Fibroblast of lung (primary cell): ENCODE results near the gene PRKCQ. TPM values are rescaled to one million over a fixed set of nuclear protein-coding genes. Genes with fewer than 3 reads are reported as not detected.
A peak's percentile ranks its signal among the peaks of the same experiment; 100 is the strongest.

Experiments
- DNase-seq, 2 donors: peaks; one replicate each; pipeline versions ENCODE4 v3.0.0 to v3.0.0-alpha.2; 2010; ENCODE audit warnings: low read depth in 2 of 2
- H2AFZ ChIP-seq: 2 replicates; pipeline ENCODE4 v1.5.1; 2012; ENCODE audit warnings: low read length, control low read depth, inconsistent platforms
- H3K27ac ChIP-seq: 2 replicates; pipeline ENCODE4 v1.5.1; 2011; ENCODE audit warnings: low read length, control low read depth; ENCODE audit not compliant: insufficient read depth
- H3K27me3 ChIP-seq: 2 replicates; pipeline ENCODE4 v1.5.1; 2011; ENCODE audit warnings: mild to moderate bottlenecking, low read length; ENCODE audit not compliant: control insufficient read depth, insufficient read depth
- H3K36me3 ChIP-seq: 2 replicates; pipeline ENCODE4 v1.5.1; 2011; ENCODE audit warnings: low read length; ENCODE audit not compliant: control insufficient read depth, insufficient read depth
- H3K4me1 ChIP-seq: 2 replicates; pipeline ENCODE4 v1.5.1; 2011; ENCODE audit warnings: low read length; ENCODE audit not compliant: control insufficient read depth, insufficient read depth; ENCODE audit errors: extremely low read depth
- H3K4me2 ChIP-seq: 2 replicates; pipeline ENCODE4 v1.5.1; 2011; ENCODE audit warnings: low read length, control low read depth; ENCODE audit not compliant: insufficient read depth; ENCODE audit errors: extremely low read depth
- H3K4me3 ChIP-seq, 4 experiments: fragments of 200-600 bp in 1 of 4; sonication (generic) in 1 of 4; replicated peaks in 1 of 4; 2 replicates each; pipeline ENCODE4 v1.5.1; 2011 to 2016; ENCODE audit warnings: low read length in 4 of 4, low read depth in 3 of 4, mild to moderate bottlenecking in 3 of 4, control low read depth in 2 of 4, inconsistent platforms in 1 of 4, mixed read lengths in 1 of 4; ENCODE audit not compliant: insufficient read depth in 1 of 4; ENCODE audit errors: control extremely low read depth in 1 of 4
- H3K79me2 ChIP-seq: 2 replicates; pipeline ENCODE4 v1.5.1; 2012; ENCODE audit warnings: mild to moderate bottlenecking, low read length, inconsistent platforms; ENCODE audit not compliant: control insufficient read depth, insufficient read depth
- H3K9ac ChIP-seq: 2 replicates; pipeline ENCODE4 v1.5.1; 2011; ENCODE audit warnings: mild to moderate bottlenecking, low read length, control low read depth; ENCODE audit not compliant: insufficient read depth
- H3K9me3 ChIP-seq: 2 replicates; pipeline ENCODE4 v1.5.1; 2012; ENCODE audit warnings: low read depth, low read length; ENCODE audit not compliant: control insufficient read depth, insufficient read depth
- H4K20me1 ChIP-seq: 2 replicates; pipeline ENCODE4 v1.5.1; 2011; ENCODE audit warnings: low read length; ENCODE audit not compliant: control insufficient read depth, insufficient read depth; ENCODE audit errors: extremely low read depth
- EZH2 ChIP-seq: IDR thresholded peaks from 2 replicates; pipeline ENCODE4 v1.5.1; 2012; ENCODE audit warnings: low read length, control low read depth, mild to moderate bottlenecking; ENCODE audit errors: missing control alignments
- polyA plus RNA-seq, 2 donors: library from polyadenylated mRNA; depleted of rRNA in 1 of 2; stranded (reverse) in 1 of 2; unstranded in 1 of 2; fragments of >200 nt; gene quantifications; 2 replicates each; pipeline ENCODE4 v1.2.1, GENCODE V29; 2011 to 2012; ENCODE audit warnings: missing spikeins in 1 of 2
- total RNA-seq: library from RNA; depleted of rRNA; stranded (reverse); fragments of >200 nt; gene quantifications from 2 replicates; pipeline ENCODE4 v1.2.1, GENCODE V29; 2014
- TF ChIP-seq, protein P1 (sequence below), 2 donors: IDR thresholded peaks in 1 of 2; conservative IDR thresholded peaks in 1 of 2; 1 replicate in 1 of 2; 2 replicates in 1 of 2; pipeline ENCODE4 v1.5.1; 2011 to 2012; ENCODE audit warnings: low read length in 2 of 2, control low read depth in 1 of 2, inconsistent platforms in 1 of 2, low read depth in 1 of 2, mild to moderate bottlenecking in 1 of 2

Gene PRKCQ
- total and polyA plus RNA-seq, 2 donors (not counting 1 experiment from before 2014, with no cell fraction given): under 0.01 to 0.01 TPM

DNA sequence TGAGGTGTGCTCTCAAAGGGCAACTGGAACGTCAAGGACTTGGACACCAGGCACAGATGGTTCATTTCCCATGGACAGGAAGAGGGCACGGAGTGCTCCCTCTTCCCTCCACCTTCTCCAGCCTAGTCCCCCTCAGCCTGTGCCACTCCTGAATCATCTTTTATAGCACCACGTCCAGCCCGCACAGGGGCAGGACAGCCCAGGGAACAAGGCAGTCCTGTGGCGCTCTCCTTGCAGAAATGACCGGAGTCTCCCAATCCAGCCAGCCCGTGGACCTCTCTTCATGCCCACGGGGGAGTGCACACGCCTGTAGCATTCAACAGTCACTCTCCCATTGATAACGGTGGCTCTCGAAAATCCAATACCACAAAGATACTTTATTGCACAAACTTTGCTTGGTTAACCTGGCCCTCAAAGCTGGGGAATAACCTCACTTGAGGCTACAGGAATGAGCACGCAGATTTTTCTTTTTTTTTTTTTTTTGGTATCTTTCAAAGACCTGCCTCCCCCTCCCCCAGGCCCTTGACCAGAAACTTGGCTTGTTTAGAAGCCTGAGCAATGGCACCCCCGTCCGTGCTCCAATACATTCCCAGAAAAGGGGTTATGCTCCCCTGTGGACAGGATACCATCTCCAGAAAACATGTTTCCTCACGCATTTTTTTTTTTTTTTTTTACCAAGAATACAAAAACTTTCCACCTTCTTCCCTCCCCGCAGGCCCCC, 733 bp downstream of the PRKCQ start:
- H3K27ac ChIP-seq: no peak overlapping the region
- TF ChIP-seq, protein P1, sequence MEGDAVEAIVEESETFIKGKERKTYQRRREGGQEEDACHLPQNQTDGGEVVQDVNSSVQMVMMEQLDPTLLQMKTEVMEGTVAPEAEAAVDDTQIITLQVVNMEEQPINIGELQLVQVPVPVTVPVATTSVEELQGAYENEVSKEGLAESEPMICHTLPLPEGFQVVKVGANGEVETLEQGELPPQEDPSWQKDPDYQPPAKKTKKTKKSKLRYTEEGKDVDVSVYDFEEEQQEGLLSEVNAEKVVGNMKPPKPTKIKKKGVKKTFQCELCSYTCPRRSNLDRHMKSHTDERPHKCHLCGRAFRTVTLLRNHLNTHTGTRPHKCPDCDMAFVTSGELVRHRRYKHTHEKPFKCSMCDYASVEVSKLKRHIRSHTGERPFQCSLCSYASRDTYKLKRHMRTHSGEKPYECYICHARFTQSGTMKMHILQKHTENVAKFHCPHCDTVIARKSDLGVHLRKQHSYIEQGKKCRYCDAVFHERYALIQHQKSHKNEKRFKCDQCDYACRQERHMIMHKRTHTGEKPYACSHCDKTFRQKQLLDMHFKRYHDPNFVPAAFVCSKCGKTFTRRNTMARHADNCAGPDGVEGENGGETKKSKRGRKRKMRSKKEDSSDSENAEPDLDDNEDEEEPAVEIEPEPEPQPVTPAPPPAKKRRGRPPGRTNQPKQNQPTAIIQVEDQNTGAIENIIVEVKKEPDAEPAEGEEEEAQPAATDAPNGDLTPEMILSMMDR (conservative IDR thresholded peaks at IDR 0.05 in 1 of 2, IDR thresholded peaks at IDR 0.05 in 1 of 2; ENCODE audit: low read depth in 1 of 2, low read length in 2 of 2): no peak
- peak; percentile 41 for TF ChIP-seq EZH2
- no peaks in the 10 kb centered on the region for H3K4me1 ChIP-seq
- no peak overlapping the region for H2AFZ ChIP-seq
- peak in 1 of 2 donors; percentile 3 for DNase-seq
- H4K20me1 ChIP-seq: no peaks in the 10 kb centered on the region
- H3K4me3 ChIP-seq: peak overlapping the region; percentile 25 to 57 (median 43)
- peaks cover 11% of the 10 kb centered on the region for H3K27me3 ChIP-seq
- no peak overlapping the region for H3K9ac ChIP-seq
- H3K36me3 ChIP-seq: no peaks in the 10 kb centered on the region
- H3K9me3 ChIP-seq: no peaks in the 10 kb centered on the region
- no peaks in the 10 kb centered on the region for H3K79me2 ChIP-seq
- peak overlapping the region; percentile 70 for H3K4me2 ChIP-seq

DNA sequence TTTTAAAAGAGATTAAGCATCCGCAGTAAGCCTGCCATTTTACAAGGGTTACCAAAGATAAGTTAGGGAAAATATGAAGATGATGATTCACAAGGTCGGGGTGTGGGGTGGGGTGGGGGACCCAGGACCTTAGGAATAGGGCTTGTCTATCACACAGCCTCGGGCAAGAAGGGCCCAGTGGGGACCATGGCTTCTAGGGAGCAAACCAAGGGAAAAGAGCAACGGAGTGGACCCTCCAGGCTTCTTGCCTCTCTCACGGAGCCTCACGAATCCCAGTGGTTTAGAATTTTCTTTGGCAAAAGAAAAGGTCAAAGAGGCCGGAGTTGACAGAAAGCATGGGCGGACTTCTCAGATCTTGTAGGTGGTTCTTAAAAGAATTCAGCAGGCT, 1.3 kb downstream of the PRKCQ start:
- no peak overlapping the region for H3K9ac ChIP-seq
- H3K4me2 ChIP-seq: no peak overlapping the region
- TF ChIP-seq, protein P1 (conservative IDR thresholded peaks at IDR 0.05 in 1 of 2, IDR thresholded peaks at IDR 0.05 in 1 of 2; ENCODE audit: low read depth in 1 of 2, low read length in 2 of 2): no peak
- TF ChIP-seq EZH2: no peak
- H3K27ac ChIP-seq: no peak overlapping the region
- no peak overlapping the region for H3K4me3 ChIP-seq
- DNase-seq: no peak
- H3K27me3 ChIP-seq: peaks cover 11% of the 10 kb centered on the region
- no peaks in the 10 kb centered on the region for H4K20me1 ChIP-seq
- no peaks in the 10 kb centered on the region for H3K9me3 ChIP-seq
- no peaks in the 10 kb centered on the region for H3K79me2 ChIP-seq
- H3K4me1 ChIP-seq: no peaks in the 10 kb centered on the region
- H3K36me3 ChIP-seq: no peaks in the 10 kb centered on the region
- no peak overlapping the region for H2AFZ ChIP-seq

DNA sequence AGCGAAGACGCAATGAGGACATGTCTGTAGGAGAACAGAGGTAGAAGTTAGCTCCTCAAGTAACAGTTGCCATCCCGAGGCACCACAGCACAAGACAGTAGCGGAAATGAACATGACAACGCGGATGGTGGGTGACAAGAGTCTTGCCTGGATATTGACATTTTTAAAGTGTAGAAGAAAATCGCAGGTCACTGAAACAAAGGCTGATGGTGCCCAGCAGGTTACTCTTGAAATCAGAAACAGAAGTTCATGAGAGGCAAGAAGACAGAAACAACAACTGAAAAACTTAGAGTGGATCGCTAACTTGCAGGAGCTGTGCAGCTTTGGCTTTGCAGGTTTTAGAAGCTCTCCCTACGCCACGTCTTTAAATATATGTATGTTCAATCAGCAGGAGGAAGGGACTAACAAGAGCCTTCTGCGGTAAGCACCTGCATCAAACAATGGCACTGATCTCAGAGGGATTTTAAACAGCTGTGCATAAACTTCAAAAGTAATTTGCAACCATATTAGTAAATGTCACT, 1.8 kb downstream of the PRKCQ start:
- Histone ChIP-seq H3K27me3 (peaks cover 11% of the 10 kb centered on the region), H3K36me3 (no peaks in the 10 kb centered on the region), H3K4me2 (no peak overlapping the region), H3K9ac (no peak overlapping the region), H3K79me2 (no peaks in the 10 kb centered on the region), H3K9me3 (no peaks in the 10 kb centered on the region), H3K4me1 (no peaks in the 10 kb centered on the region), H4K20me1 (no peaks in the 10 kb centered on the region), H3K27ac (no peak overlapping the region), H2AFZ (no peak overlapping the region), H3K4me3 (no peak overlapping the region)
- DNase-seq: no peak
- no peak for TF ChIP-seq EZH2
- TF ChIP-seq, protein P1 (conservative IDR thresholded peaks at IDR 0.05 in 1 of 2, IDR thresholded peaks at IDR 0.05 in 1 of 2; ENCODE audit: low read depth in 1 of 2, low read length in 2 of 2): no peak
